ENCODE data around the gene ABHD1. TPM values are rescaled to one million over a fixed set of nuclear protein-coding genes. Genes with fewer than 3 reads are reported as not detected.

ABHD1 gene
- total RNA-seq, 4 donors from 2014 or later: 0.92 TPM; not detected in 3

- intact Hi-C loops (cut with DNase I): no loop called here
- H3K4me1 ChIP-seq: no peaks in the 10 kb centered on the region
- no peaks in the 10 kb centered on the region for H3K36me3 ChIP-seq
These were observed 36.6 kb downstream of the ABHD1 start for GRCh38 chr2:27160191-27160590.

GRCh38 chr2:27162151-27163121 lies 38.8 kb downstream of the ABHD1 start:
- Histone ChIP-seq H3K36me3 (no peaks in the 10 kb centered on the region), H3K27ac (replicated peaks in 1 of 4) (no peak overlapping the region), H3K9me3 (no peaks in the 10 kb centered on the region), H3K4me3 (no peak overlapping the region), H3K4me1 (no peaks in the 10 kb centered on the region), H3K27me3 (no peaks in the 10 kb centered on the region)
- no peak for DNase-seq (ENCODE audit: extremely low spot score)
- 83% methylated on average over 15 of the region's 15 CpGs for WGBS
- intact Hi-C loops (cut with DNase I): no loop called here
- TF ChIP-seq EP300 (IDR thresholded peaks at IDR 0.05) (no peak), POLR2A (IDR thresholded peaks at IDR 0.05; ENCODE audit: low read depth) (no peak)

More at GRCh38 chr2:27160191-27160590, 36.6 kb downstream of the ABHD1 start:
- H3K27ac ChIP-seq (replicated peaks in 1 of 4): no peak overlapping the region
- DNase-seq (ENCODE audit: extremely low spot score): no peak
- H3K4me3 ChIP-seq: no peak overlapping the region
- peaks cover 0 to 3% (median 0%) of the 10 kb centered on the region in 4 donors for H3K27me3 ChIP-seq
- TF ChIP-seq CTCF (IDR thresholded peaks at IDR 0.05): no peak
- TF ChIP-seq POLR2AphosphoS5 (IDR thresholded peaks at IDR 0.05): no peak
- TF ChIP-seq POLR2A (IDR thresholded peaks at IDR 0.05; ENCODE audit: low read depth): no peak
- no peak for TF ChIP-seq EP300 (IDR thresholded peaks at IDR 0.05)
- WGBS: 86% methylated on average over 9 of the region's 9 CpGs
- no peaks in the 10 kb centered on the region for H3K9me3 ChIP-seq

- WGBS: 86% methylated on average over 8 of the region's 8 CpGs
These were observed 41.5 kb downstream of the ABHD1 start for GRCh38 chr2:27164960-27165763.

GRCh38 chr2:27170581-27171337 lies 47.1 kb downstream of the ABHD1 start:
- no peak for DNase-seq (ENCODE audit: extremely low spot score)
- Histone ChIP-seq H3K4me3 (no peak overlapping the region), H3K36me3 (no peaks in the 10 kb centered on the region), H3K27ac (replicated peaks in 1 of 4) (no peak overlapping the region), H3K4me1 (peaks cover 0 to 9% (median 6%) of the 10 kb centered on the region in 4 donors), H3K9me3 (no peaks in the 10 kb centered on the region), H3K27me3 (peaks cover 0 to 24% (median 3%) of the 10 kb centered on the region in 4 donors)
- WGBS: 74% methylated on average over 6 of the region's 6 CpGs
- intact Hi-C loops (cut with DNase I): no loop called here
- TF ChIP-seq CTCF (IDR thresholded peaks at IDR 0.05) (no peak), POLR2A (IDR thresholded peaks at IDR 0.05; ENCODE audit: low read depth) (no peak), POLR2AphosphoS5 (IDR thresholded peaks at IDR 0.05) (no peak), EP300 (IDR thresholded peaks at IDR 0.05) (no peak)

More at GRCh38 chr2:27164960-27165763, 41.5 kb downstream of the ABHD1 start:
- Histone ChIP-seq H3K36me3 (no peaks in the 10 kb centered on the region), H3K4me3 (no peak overlapping the region), H3K27ac (replicated peaks in 1 of 4) (no peak overlapping the region), H3K4me1 (peaks cover 0 to 6% (median 5%) of the 10 kb centered on the region in 4 donors), H3K9me3 (no peaks in the 10 kb centered on the region), H3K27me3 (peaks cover 0 to 10% (median 2%) of the 10 kb centered on the region in 4 donors)
- no peak for DNase-seq (ENCODE audit: extremely low spot score)
- TF ChIP-seq CTCF (IDR thresholded peaks at IDR 0.05) (no peak), POLR2A (IDR thresholded peaks at IDR 0.05; ENCODE audit: low read depth) (no peak), EP300 (IDR thresholded peaks at IDR 0.05) (no peak), POLR2AphosphoS5 (IDR thresholded peaks at IDR 0.05) (no peak)
- intact Hi-C loops (cut with DNase I): no loop called here
